ENCODE results near the gene TRIM4.

The TRIM4 gene

GRCh38 chr7:99860281-99861127 is 58.8 kb downstream of the TRIM4 start:
- in situ Hi-C loops (cut with MboI; ENCODE audit: low pct_unique_long_range_greater_than_20kb, low sequenced_read_pairs) = no loop called here
- DNase-seq = no peak

- DNase-seq = no peak
- in situ Hi-C loops (cut with MboI; ENCODE audit: low pct_unique_long_range_greater_than_20kb, low sequenced_read_pairs) = no loop called here
Observed at GRCh38 chr7:99855236-99855635, 64.1 kb downstream of the TRIM4 start.

- in situ Hi-C loops (cut with MboI; ENCODE audit: low pct_unique_long_range_greater_than_20kb, low sequenced_read_pairs) = no loop called here
- DNase-seq = no peak
Observed at GRCh38 chr7:99848420-99849216, 70.7 kb downstream of the TRIM4 start.

DNA sequence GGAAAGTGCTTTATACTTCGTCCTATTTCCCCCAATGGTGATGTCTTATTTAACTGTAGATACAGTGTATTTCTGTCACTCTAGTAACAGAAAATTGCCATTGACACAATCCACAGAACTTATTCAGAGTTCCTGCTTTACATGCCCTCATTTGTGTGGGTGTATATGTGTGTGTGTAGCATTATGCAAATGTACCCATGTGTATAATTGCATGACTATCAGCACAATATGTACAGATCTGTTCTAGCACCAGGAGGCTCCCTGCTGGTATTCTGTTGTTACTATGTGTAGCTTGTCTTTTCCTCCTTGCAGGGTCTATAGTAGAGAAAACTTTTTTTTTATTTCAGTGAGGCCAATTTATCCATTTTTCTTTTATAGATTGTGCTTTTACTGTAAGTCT is 75.0 kb downstream of the TRIM4 start:
- DNase-seq = no peak
- in situ Hi-C loops (cut with MboI; ENCODE audit: low pct_unique_long_range_greater_than_20kb, low sequenced_read_pairs) = no loop called here

DNA sequence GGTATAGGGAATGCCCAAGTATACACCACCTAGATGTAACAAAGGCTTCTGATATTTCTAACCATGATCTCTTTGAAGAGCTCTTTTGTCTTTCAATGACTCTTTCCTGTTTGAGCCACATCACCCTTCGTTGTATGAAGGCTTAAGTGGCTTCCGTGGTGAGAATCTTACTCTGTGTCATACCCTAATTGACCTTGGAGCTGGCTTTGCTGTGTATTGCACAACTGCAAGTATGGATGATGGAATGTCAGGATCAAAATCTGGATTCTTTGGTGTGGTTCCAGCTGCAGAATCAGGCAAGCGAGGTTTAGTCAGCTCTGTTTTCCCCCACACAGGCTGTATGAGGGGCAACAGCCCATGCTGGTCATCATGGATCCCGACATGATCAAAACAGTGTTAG is 75.5 kb downstream of the TRIM4 start:
- in situ Hi-C loops (cut with MboI; ENCODE audit: low pct_unique_long_range_greater_than_20kb, low sequenced_read_pairs) = no loop called here
- no peak for DNase-seq

GRCh38 chr7:99842926-99843325 is 76.4 kb downstream of the TRIM4 start:
- DNase-seq = no peak
- in situ Hi-C loops (cut with MboI; ENCODE audit: low pct_unique_long_range_greater_than_20kb, low sequenced_read_pairs) = no loop called here

All from KBM-7 (cell line).